ENCODE data around the gene SRGN. TPM values are rescaled to one million over a fixed set of nuclear protein-coding genes. Genes with fewer than 3 reads are reported as not detected.

The SRGN gene
- total and polyA plus RNA-seq, 2 donors (not counting 1 experiment from before 2014, with no cell fraction given) = 47.3 to 52.3 TPM

GRCh38 chr10:69074532-69074931 is 13.4 kb upstream of the SRGN start:
- intact Hi-C loops (cut with micrococcal nuclease) = no loop called here
- CTCF ChIA-PET = interaction anchor here (1.3 kb wide), 1 partner anchor 70 kb away, joined by 3 read pairs; no protein-coding TSS in a partner anchor
- POLR2A ChIA-PET = no interaction called here

GRCh38 chr10:69075431-69075830 is 12.5 kb upstream of the SRGN start:
- Histone ChIP-seq H3K79me2 (ENCODE audit: control insufficient read depth, insufficient read depth, low read length) (no peaks in the 10 kb centered on the region), H3K27ac (ENCODE audit: low read length in 2 of 2) (no peak overlapping the region), H4K20me1 (ENCODE audit: control insufficient read depth, insufficient read depth, low read length, poor library complexity, severe bottlenecking) (no peaks in the 10 kb centered on the region), H3K9ac (ENCODE audit: low read length) (no peak overlapping the region), H3K36me3 (replicated peaks in 1 of 2; ENCODE audit: control extremely low read depth in 1 of 2, control insufficient read depth in 1 of 2, extremely low read depth in 1 of 2, insufficient read depth in 2 of 2, low read length in 1 of 2) (no peaks in the 10 kb centered on the region), H3K9me3 (ENCODE audit: control extremely low read depth in 1 of 3, control insufficient read depth in 2 of 3, insufficient read depth in 1 of 3, low read length in 2 of 3) (no peaks in the 10 kb centered on the region), H3K4me3 (ENCODE audit: control extremely low read depth in 1 of 5, extremely low read depth in 1 of 5, insufficient read depth in 1 of 5, low read depth in 2 of 5, low read length in 4 of 5) (no peak overlapping the region), H3K4me1 (ENCODE audit: control insufficient read depth in 2 of 2, insufficient read depth in 2 of 2, low read length in 2 of 2) (no peaks in the 10 kb centered on the region), H3K4me2 (replicated peaks; ENCODE audit: low read depth, low read length, poor library complexity, severe bottlenecking) (no peak overlapping the region), H3K27me3 (replicated peaks in 1 of 4; ENCODE audit: control extremely low read depth in 1 of 4, control insufficient read depth in 3 of 4, insufficient read depth in 4 of 4, low read length in 3 of 4) (no peaks in the 10 kb centered on the region), H2AFZ (ENCODE audit: insufficient read depth, low read depth, low read length, poor library complexity, severe bottlenecking) (no peak overlapping the region)
- no peak for DNase-seq
- POLR2A ChIA-PET = interaction anchor here (0.5 kb wide), 1 partner anchor 12 kb away, joined by 3 read pairs; no protein-coding TSS in a partner anchor
- intact Hi-C loops (cut with micrococcal nuclease) = no loop called here
- no CpG with 5 or more reads among the region's 4 CpGs for WGBS (ENCODE audit: insufficient coverage)
- Mint-ChIP-seq H3K4me3 (no peak overlapping the region), H3K4me1 (no peaks in the 10 kb centered on the region), H3K9me3 (ENCODE audit: insufficient read depth) (no peaks in the 10 kb centered on the region), H3K27ac (no peak overlapping the region), H3K27me3 (no peaks in the 10 kb centered on the region)
- no peak for ATAC-seq (ENCODE audit: low read depth)
- no peak for TF ChIP-seq EZH2 (IDR thresholded peaks at IDR 0.05; ENCODE audit: borderline replicate concordance, insufficient read depth, low read depth, low read length, poor library complexity, severe bottlenecking)
- TF ChIP-seq, protein P1, sequence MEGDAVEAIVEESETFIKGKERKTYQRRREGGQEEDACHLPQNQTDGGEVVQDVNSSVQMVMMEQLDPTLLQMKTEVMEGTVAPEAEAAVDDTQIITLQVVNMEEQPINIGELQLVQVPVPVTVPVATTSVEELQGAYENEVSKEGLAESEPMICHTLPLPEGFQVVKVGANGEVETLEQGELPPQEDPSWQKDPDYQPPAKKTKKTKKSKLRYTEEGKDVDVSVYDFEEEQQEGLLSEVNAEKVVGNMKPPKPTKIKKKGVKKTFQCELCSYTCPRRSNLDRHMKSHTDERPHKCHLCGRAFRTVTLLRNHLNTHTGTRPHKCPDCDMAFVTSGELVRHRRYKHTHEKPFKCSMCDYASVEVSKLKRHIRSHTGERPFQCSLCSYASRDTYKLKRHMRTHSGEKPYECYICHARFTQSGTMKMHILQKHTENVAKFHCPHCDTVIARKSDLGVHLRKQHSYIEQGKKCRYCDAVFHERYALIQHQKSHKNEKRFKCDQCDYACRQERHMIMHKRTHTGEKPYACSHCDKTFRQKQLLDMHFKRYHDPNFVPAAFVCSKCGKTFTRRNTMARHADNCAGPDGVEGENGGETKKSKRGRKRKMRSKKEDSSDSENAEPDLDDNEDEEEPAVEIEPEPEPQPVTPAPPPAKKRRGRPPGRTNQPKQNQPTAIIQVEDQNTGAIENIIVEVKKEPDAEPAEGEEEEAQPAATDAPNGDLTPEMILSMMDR (IDR thresholded peaks at IDR 0.05) = no peak
- CTCF ChIA-PET = interaction anchor here (1.3 kb wide), 1 partner anchor 18 kb away, joined by 4 read pairs; no protein-coding TSS in a partner anchor

More at GRCh38 chr10:69074532-69074931, 13.4 kb upstream of the SRGN start:
- Mint-ChIP-seq H3K9me3 (ENCODE audit: insufficient read depth) (no peaks in the 10 kb centered on the region), H3K27ac (no peak overlapping the region), H3K27me3 (no peaks in the 10 kb centered on the region), H3K4me3 (no peak overlapping the region), H3K4me1 (no peaks in the 10 kb centered on the region)
- H3K4me1 ChIP-seq (ENCODE audit: control insufficient read depth in 2 of 2, insufficient read depth in 2 of 2, low read length in 2 of 2) = no peaks in the 10 kb centered on the region
- no peak overlapping the region for H3K9ac ChIP-seq (ENCODE audit: low read length)
- no peaks in the 10 kb centered on the region for H3K9me3 ChIP-seq (ENCODE audit: control extremely low read depth in 1 of 3, control insufficient read depth in 2 of 3, insufficient read depth in 1 of 3, low read length in 2 of 3)
- H3K4me3 ChIP-seq (ENCODE audit: control extremely low read depth in 1 of 5, extremely low read depth in 1 of 5, insufficient read depth in 1 of 5, low read depth in 2 of 5, low read length in 4 of 5) = no peak overlapping the region
- H2AFZ ChIP-seq (ENCODE audit: insufficient read depth, low read depth, low read length, poor library complexity, severe bottlenecking) = no peak overlapping the region
- no peaks in the 10 kb centered on the region for H3K79me2 ChIP-seq (ENCODE audit: control insufficient read depth, insufficient read depth, low read length)
- 97% methylated on average over 3 of the region's 4 CpGs for WGBS (ENCODE audit: insufficient coverage)
- H4K20me1 ChIP-seq (ENCODE audit: control insufficient read depth, insufficient read depth, low read length, poor library complexity, severe bottlenecking) = no peaks in the 10 kb centered on the region
- DNase-seq = no peak
- no peaks in the 10 kb centered on the region for H3K36me3 ChIP-seq (replicated peaks in 1 of 2; ENCODE audit: control extremely low read depth in 1 of 2, control insufficient read depth in 1 of 2, extremely low read depth in 1 of 2, insufficient read depth in 2 of 2, low read length in 1 of 2)
- no peak for TF ChIP-seq EZH2 (IDR thresholded peaks at IDR 0.05; ENCODE audit: borderline replicate concordance, insufficient read depth, low read depth, low read length, poor library complexity, severe bottlenecking)
- TF ChIP-seq, protein P1 (IDR thresholded peaks at IDR 0.05) = no peak
- no peaks in the 10 kb centered on the region for H3K27me3 ChIP-seq (replicated peaks in 1 of 4; ENCODE audit: control extremely low read depth in 1 of 4, control insufficient read depth in 3 of 4, insufficient read depth in 4 of 4, low read length in 3 of 4)
- no peak for ATAC-seq (ENCODE audit: low read depth)
- H3K27ac ChIP-seq (ENCODE audit: low read length in 2 of 2) = no peak overlapping the region
- H3K4me2 ChIP-seq (replicated peaks; ENCODE audit: low read depth, low read length, poor library complexity, severe bottlenecking) = no peak overlapping the region
